A673 (cell line): ENCODE measurements around the gene GAMT.

Source experiments
- CTCF ChIP-seq: fragments of 300-800, 200-600 bp; sonication (generic); conservative IDR thresholded peaks from 2 replicates; pipeline ENCODE4 v1.5.1; 2017; ENCODE audit warnings: low read depth, mild to moderate bottlenecking, antibody characterized with exemption, low read length, moderate library complexity, mixed read lengths
- EZH2 ChIP-seq: fragments of 200-600 bp; sonication (generic); IDR thresholded peaks from 2 replicates; pipeline ENCODE4 v1.6.1; 2017; ENCODE audit warnings: borderline replicate concordance, low read depth, mild to moderate bottlenecking, mixed read lengths, antibody characterized with exemption, low read length; ENCODE audit not compliant: poor library complexity, severe bottlenecking

DNA sequence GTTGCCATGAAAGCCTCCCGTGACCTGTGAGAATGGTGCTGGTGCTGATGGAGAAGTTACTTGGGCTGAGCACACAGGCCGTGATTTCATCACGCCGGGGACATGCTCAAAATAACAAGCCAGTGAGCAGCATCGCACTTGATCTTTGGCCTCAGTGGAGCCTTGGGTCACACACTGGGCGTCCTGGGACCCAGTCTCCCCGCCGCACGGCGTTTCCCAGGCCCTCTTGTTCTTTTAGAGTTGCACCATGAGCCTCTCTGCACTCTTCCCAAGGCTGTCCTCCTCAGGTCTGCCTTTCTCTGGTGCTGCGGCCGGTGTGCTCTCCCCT, 27.1 kb downstream of the GAMT start:
- TF ChIP-seq CTCF, result no peak
- TF ChIP-seq EZH2, result no peak
